Measurements from ENCODE around the gene HNRNPAB.
A peak's percentile ranks its signal among the peaks of the same experiment; 100 is the strongest.

DNA sequence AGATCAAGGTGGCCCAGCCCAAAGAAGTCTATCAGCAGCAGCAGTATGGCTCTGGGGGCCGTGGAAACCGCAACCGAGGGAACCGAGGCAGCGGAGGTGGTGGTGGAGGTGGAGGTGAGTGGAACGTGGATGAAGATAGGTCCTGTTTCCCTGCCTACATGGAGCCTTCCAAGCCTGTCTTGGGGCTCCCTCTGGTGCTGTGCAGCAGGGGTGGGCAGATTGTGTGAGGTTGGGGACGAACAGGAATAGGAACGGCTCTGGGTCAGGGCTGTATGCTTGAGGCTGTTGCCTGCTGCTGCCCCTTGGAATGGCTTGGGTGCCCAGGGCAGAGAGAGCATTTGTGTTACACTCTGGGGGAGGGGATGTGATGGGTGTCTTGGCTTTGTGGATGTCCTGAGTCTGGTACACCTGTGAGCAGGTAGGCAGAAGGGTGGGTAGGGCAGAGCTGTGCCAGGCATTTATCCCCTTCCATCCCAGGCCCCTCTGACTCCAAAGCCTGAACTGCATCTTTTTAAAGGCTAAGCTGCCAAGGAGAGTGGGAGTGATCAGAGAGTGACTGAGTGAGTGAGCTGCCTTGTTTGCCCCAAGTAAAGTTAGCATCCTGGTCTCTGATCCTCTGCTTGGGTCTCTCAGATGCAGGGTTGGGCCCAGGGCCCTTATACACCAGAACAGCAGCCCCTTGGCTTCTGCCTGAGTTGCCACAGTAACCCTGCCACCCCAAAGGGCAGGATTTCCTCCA lies 5.2 kb downstream of the HNRNPAB start:
- TF ChIP-seq HDAC2 (IDR thresholded peaks at IDR 0.05) (no peak), NR3C1 (CRISPR knock-in tag; IDR thresholded peaks at IDR 0.05) (no peak), ZNF347 (CRISPR knock-in tag; IDR thresholded peaks at IDR 0.05; ENCODE audit: low read depth) (no peak), PPARD (CRISPR knock-in tag; IDR thresholded peaks at IDR 0.05) (no peak), RBM34 (IDR thresholded peaks at IDR 0.05; ENCODE audit: borderline replicate concordance, insufficient read depth, low read length) (no peak), ZKSCAN1 (IDR thresholded peaks at IDR 0.05; ENCODE audit: low read depth, low read length) (no peak), ZNF239 (CRISPR knock-in tag; IDR thresholded peaks at IDR 0.05) (no peak), POLR2A (conservative IDR thresholded peaks at IDR 0.05) (peak; percentile 22), PTTG1 (tag; IDR thresholded peaks at IDR 0.05; ENCODE audit: low read depth) (no peak), KLF16 (IDR thresholded peaks at IDR 0.05) (no peak)
- TF ChIP-seq, protein P1, sequence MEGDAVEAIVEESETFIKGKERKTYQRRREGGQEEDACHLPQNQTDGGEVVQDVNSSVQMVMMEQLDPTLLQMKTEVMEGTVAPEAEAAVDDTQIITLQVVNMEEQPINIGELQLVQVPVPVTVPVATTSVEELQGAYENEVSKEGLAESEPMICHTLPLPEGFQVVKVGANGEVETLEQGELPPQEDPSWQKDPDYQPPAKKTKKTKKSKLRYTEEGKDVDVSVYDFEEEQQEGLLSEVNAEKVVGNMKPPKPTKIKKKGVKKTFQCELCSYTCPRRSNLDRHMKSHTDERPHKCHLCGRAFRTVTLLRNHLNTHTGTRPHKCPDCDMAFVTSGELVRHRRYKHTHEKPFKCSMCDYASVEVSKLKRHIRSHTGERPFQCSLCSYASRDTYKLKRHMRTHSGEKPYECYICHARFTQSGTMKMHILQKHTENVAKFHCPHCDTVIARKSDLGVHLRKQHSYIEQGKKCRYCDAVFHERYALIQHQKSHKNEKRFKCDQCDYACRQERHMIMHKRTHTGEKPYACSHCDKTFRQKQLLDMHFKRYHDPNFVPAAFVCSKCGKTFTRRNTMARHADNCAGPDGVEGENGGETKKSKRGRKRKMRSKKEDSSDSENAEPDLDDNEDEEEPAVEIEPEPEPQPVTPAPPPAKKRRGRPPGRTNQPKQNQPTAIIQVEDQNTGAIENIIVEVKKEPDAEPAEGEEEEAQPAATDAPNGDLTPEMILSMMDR (IDR thresholded peaks at IDR 0.05 in 2 of 3, conservative IDR thresholded peaks at IDR 0.05 in 1 of 3; ENCODE audit: insufficient read depth in 2 of 3, low read depth in 1 of 3, low read length in 3 of 3): no peak

All from K562 (cell line).